Measurements from ENCODE around the gene ZBTB24.

Gene ZBTB24

GRCh38 chr6:109428889-109429477, 54.0 kb downstream of the ZBTB24 start:
- Histone ChIP-seq H3K79me2 (no peaks in the 10 kb centered on the region), H3K9ac (no peak overlapping the region), H3K4me3 (ENCODE audit: low read depth, low read length) (no peak overlapping the region), H3K9me3 (ENCODE audit: control insufficient read depth, low read length) (no peaks in the 10 kb centered on the region), H2AFZ (no peak overlapping the region), H3K36me3 (ENCODE audit: control insufficient read depth, insufficient read depth, low read length) (no peaks in the 10 kb centered on the region), H3K27ac (no peak overlapping the region), H3K4me1 (peaks cover 2% of the 10 kb centered on the region), H3K4me2 (ENCODE audit: low read length) (no peak overlapping the region), H3K27me3 (ENCODE audit: control insufficient read depth, insufficient read depth, low read length) (no peaks in the 10 kb centered on the region)
- TF ChIP-seq CTCF (IDR thresholded peaks at IDR 0.05): no peak

GRCh38 chr6:109424946-109425345, 58.1 kb downstream of the ZBTB24 start:
- no peak overlapping the region for H2AFZ ChIP-seq
- H3K9me3 ChIP-seq (ENCODE audit: control insufficient read depth, low read length): no peaks in the 10 kb centered on the region
- no peaks in the 10 kb centered on the region for H3K79me2 ChIP-seq
- H3K4me2 ChIP-seq (ENCODE audit: low read length): no peak overlapping the region
- H3K36me3 ChIP-seq (ENCODE audit: control insufficient read depth, insufficient read depth, low read length): no peaks in the 10 kb centered on the region
- no peaks in the 10 kb centered on the region for H3K27me3 ChIP-seq (ENCODE audit: control insufficient read depth, insufficient read depth, low read length)
- TF ChIP-seq CTCF (IDR thresholded peaks at IDR 0.05): no peak
- no peak overlapping the region for H3K4me3 ChIP-seq (ENCODE audit: low read depth, low read length)
- H3K27ac ChIP-seq: no peak overlapping the region
- peaks cover 2% of the 10 kb centered on the region for H3K4me1 ChIP-seq
- no peak overlapping the region for H3K9ac ChIP-seq

GRCh38 chr6:109421184-109421583, 61.8 kb downstream of the ZBTB24 start:
- H3K4me3 ChIP-seq (ENCODE audit: low read depth, low read length): no peak overlapping the region
- no peaks in the 10 kb centered on the region for H3K9me3 ChIP-seq (ENCODE audit: control insufficient read depth, low read length)
- no peaks in the 10 kb centered on the region for H3K36me3 ChIP-seq (ENCODE audit: control insufficient read depth, insufficient read depth, low read length)
- TF ChIP-seq CTCF (IDR thresholded peaks at IDR 0.05): no peak
- no peaks in the 10 kb centered on the region for H3K79me2 ChIP-seq
- no peak overlapping the region for H3K9ac ChIP-seq
- H3K27me3 ChIP-seq (ENCODE audit: control insufficient read depth, insufficient read depth, low read length): no peaks in the 10 kb centered on the region
- H2AFZ ChIP-seq: no peak overlapping the region
- H3K27ac ChIP-seq: no peak overlapping the region
- H3K4me2 ChIP-seq (ENCODE audit: low read length): no peak overlapping the region
- H3K4me1 ChIP-seq: peaks cover 2% of the 10 kb centered on the region

GRCh38 chr6:109420751-109421150, 62.3 kb downstream of the ZBTB24 start:
- peaks cover 2% of the 10 kb centered on the region for H3K4me1 ChIP-seq
- H3K9me3 ChIP-seq (ENCODE audit: control insufficient read depth, low read length): no peaks in the 10 kb centered on the region
- H3K4me2 ChIP-seq (ENCODE audit: low read length): no peak overlapping the region
- H3K36me3 ChIP-seq (ENCODE audit: control insufficient read depth, insufficient read depth, low read length): no peaks in the 10 kb centered on the region
- H3K79me2 ChIP-seq: no peaks in the 10 kb centered on the region
- H3K27ac ChIP-seq: no peak overlapping the region
- no peak overlapping the region for H2AFZ ChIP-seq
- no peaks in the 10 kb centered on the region for H3K27me3 ChIP-seq (ENCODE audit: control insufficient read depth, insufficient read depth, low read length)
- no peak overlapping the region for H3K4me3 ChIP-seq (ENCODE audit: low read depth, low read length)
- H3K9ac ChIP-seq: no peak overlapping the region
- no peak for TF ChIP-seq CTCF (IDR thresholded peaks at IDR 0.05)

- H3K9me3 ChIP-seq (ENCODE audit: control insufficient read depth, low read length): no peaks in the 10 kb centered on the region
- H3K27ac ChIP-seq: no peak overlapping the region
- H3K4me1 ChIP-seq: no peaks in the 10 kb centered on the region
- no peak overlapping the region for H3K4me3 ChIP-seq (ENCODE audit: low read depth, low read length)
- no peak for TF ChIP-seq CTCF (IDR thresholded peaks at IDR 0.05)
- no peak overlapping the region for H3K4me2 ChIP-seq (ENCODE audit: low read length)
- H3K27me3 ChIP-seq (ENCODE audit: control insufficient read depth, insufficient read depth, low read length): no peaks in the 10 kb centered on the region
- no peak overlapping the region for H2AFZ ChIP-seq
- no peaks in the 10 kb centered on the region for H3K36me3 ChIP-seq (ENCODE audit: control insufficient read depth, insufficient read depth, low read length)
- no peak overlapping the region for H3K9ac ChIP-seq
- H3K79me2 ChIP-seq: no peaks in the 10 kb centered on the region
Observed at GRCh38 chr6:109417646-109418045, 65.4 kb downstream of the ZBTB24 start.
